NOMO-1 treated with dmso at 0.1 percent for 144 hours (cell line): ENCODE data around the gene ZMYND8.
"Not testable (repeated sequence)": the region's sequence is repeated elsewhere in the genome, so short reads cannot be mapped to it uniquely, and the experiment has no call there.

ENCODE experiments used
- DNase-seq: peaks from one replicate; lab custom pipeline; 2025; ENCODE audit not compliant: unreplicated experiment; lab: John Stamatoyannopoulos, UW

ZMYND8 gene

GRCh38 chr20:47290666-47291430, 65.7 kb downstream of the ZMYND8 start:
- DNase-seq, result no peak

- no peak for DNase-seq
Observed at GRCh38 chr20:47290008-47290407, 66.5 kb downstream of the ZMYND8 start.

- no peak for DNase-seq
Observed at GRCh38 chr20:47289096-47289495, 67.4 kb downstream of the ZMYND8 start.

GRCh38 chr20:47288530-47288929, 68.0 kb downstream of the ZMYND8 start:
- not testable (repeated sequence) for DNase-seq

GRCh38 chr20:47287609-47288144, 68.8 kb downstream of the ZMYND8 start:
- no peak for DNase-seq

GRCh38 chr20:47286681-47287080, 69.8 kb downstream of the ZMYND8 start:
- DNase-seq, result no peak

- DNase-seq, result no peak
Observed at GRCh38 chr20:47285189-47285588, 71.3 kb downstream of the ZMYND8 start.

GRCh38 chr20:47284373-47284772, 72.1 kb downstream of the ZMYND8 start:
- no peak for DNase-seq

- no peak for DNase-seq
Observed at GRCh38 chr20:47283411-47283810, 73.1 kb downstream of the ZMYND8 start.

GRCh38 chr20:47282864-47283263, 73.6 kb downstream of the ZMYND8 start:
- DNase-seq, result no peak

GRCh38 chr20:47281376-47281775, 75.1 kb downstream of the ZMYND8 start:
- no peak for DNase-seq

GRCh38 chr20:47280668-47281067, 75.8 kb downstream of the ZMYND8 start:
- no peak for DNase-seq

GRCh38 chr20:47280228-47280627, 76.3 kb downstream of the ZMYND8 start:
- no peak for DNase-seq

GRCh38 chr20:47278907-47279348, 77.6 kb downstream of the ZMYND8 start:
- no peak for DNase-seq

- DNase-seq, result not testable (repeated sequence)
Observed at GRCh38 chr20:47277535-47277872, 79.0 kb downstream of the ZMYND8 start.

GRCh38 chr20:47276851-47277534, 79.5 kb downstream of the ZMYND8 start:
- no peak for DNase-seq

GRCh38 chr20:47276251-47276650, 80.2 kb downstream of the ZMYND8 start:
- no peak for DNase-seq

- DNase-seq, result no peak
Observed at GRCh38 chr20:47275548-47275947, 81.0 kb downstream of the ZMYND8 start.

- no peak for DNase-seq
Observed at GRCh38 chr20:47274401-47275108, 81.9 kb downstream of the ZMYND8 start.

GRCh38 chr20:47273591-47274235, 82.8 kb downstream of the ZMYND8 start:
- no peak for DNase-seq

GRCh38 chr20:47272893-47273590, 83.5 kb downstream of the ZMYND8 start:
- DNase-seq, result peak; percentile 17
